SU-DHL-6 (cell line): Measurements from ENCODE around the gene LMOD1.

Experiments
- CTCF ChIP-seq: fragments of 200-600 bp; sonication (generic); IDR thresholded peaks from one replicate; pipeline ENCODE4 v1.5.1; 2017; ENCODE audit warnings: antibody characterized with exemption, mild to moderate bottlenecking, low read length, moderate library complexity; ENCODE audit not compliant: insufficient read depth, poor library complexity, severe bottlenecking
- EZH2phosphoT487 ChIP-seq: fragments of 200-600 bp; sonication (generic), shearing (Covaris generic); conservative IDR thresholded peaks from 2 replicates; pipeline ENCODE4 v1.6.1; 2018; ENCODE audit warnings: mild to moderate bottlenecking, antibody characterized with exemption, low read length, moderate library complexity, mixed read lengths

DNA sequence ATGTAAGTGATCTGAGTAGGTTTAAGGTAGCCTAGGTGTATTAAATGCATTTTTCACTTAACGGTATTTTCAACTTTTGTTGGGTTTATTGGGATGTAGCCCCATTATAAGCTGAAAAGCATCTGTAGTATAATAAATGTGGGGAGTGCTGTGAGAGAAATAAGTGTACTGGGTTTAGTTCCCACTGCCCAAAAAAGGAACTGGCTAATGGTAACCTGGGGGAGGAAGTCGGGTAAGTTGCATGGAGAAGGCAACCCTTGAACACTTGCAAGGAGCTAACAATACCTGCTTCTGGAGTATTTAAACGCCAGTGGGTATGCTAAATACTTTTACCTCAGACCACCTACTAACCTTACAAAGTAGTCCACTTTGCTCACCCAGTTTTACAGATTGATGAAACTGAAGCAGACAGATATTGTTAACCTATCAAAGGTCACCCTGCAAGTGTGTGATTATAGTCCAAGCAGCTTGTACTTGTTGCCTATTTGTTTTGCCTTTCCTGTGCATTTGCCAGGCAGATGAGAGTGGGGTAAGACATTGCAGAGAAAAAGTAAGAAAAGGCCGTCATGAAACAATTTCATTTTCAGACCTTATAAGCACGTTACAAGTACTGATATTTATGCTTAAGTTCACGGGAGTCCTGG is 65.3 kb downstream of the LMOD1 start:
- TF ChIP-seq CTCF (no peak), EZH2phosphoT487 (no peak)
